ENCODE results near the gene CTSL.
"Not testable (repeated sequence)": the region's sequence is repeated elsewhere in the genome, so short reads cannot be mapped to it uniquely, and the experiment has no call there.

Gene CTSL

DNA sequence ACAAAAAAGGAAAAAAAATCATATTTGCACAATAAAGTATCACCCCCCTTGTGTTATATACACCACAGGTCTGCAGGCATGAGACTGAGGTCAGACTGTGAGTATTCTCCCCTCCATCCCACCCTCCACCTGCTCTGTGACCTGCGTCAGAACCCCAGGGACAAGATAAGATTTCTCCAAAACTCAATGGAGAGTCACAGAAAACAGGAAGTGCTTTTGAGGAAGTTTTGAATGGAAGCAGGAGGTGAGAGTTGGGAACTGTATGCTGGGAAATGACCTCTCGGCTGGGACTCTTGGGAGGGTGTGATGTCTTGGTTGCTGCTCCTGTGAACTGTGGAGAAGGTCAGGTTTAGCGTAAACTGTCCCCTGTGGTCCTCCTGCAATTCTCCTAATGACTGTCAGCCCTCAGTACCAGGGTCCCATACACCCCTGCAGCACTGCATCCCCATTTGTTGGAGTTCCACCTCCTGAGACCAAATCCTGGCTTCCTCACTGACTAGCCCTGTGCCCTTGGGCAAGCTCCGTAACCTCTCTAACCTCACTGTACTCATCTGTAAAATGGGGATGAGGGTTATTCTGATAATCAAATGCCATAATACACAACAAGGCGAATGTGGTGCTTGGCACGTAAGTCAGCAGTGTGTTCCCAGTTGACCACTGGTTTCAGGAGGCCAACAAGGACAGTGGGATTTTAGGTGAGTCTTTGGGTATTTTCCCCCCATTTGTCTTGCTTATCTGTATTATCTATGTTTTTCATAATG, 6.9 kb upstream of the CTSL start:
- in situ Hi-C loops (cut with MboI; ENCODE audit: low sequenced_read_pairs): no loop called here

DNA sequence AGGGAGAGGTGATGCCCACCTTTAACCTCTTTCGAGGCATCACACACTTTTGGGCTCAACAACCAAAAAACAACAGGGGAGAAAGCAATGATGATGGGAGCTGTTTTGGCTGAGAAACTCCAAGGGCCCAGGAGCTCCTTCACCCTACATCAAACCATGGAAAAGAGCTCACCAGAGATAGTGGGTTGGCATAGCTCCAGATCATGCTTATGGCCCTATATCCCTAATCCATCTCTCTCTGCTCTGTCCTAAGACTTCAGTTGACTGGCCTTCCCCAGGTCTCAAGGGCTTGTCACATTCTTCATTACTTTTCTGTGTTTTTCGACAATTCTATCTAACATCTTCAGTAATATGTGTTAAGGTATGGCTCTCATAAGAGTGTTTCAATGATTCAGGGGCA, 5.7 kb upstream of the CTSL start:
- in situ Hi-C loops (cut with MboI; ENCODE audit: low sequenced_read_pairs): no loop called here

DNA sequence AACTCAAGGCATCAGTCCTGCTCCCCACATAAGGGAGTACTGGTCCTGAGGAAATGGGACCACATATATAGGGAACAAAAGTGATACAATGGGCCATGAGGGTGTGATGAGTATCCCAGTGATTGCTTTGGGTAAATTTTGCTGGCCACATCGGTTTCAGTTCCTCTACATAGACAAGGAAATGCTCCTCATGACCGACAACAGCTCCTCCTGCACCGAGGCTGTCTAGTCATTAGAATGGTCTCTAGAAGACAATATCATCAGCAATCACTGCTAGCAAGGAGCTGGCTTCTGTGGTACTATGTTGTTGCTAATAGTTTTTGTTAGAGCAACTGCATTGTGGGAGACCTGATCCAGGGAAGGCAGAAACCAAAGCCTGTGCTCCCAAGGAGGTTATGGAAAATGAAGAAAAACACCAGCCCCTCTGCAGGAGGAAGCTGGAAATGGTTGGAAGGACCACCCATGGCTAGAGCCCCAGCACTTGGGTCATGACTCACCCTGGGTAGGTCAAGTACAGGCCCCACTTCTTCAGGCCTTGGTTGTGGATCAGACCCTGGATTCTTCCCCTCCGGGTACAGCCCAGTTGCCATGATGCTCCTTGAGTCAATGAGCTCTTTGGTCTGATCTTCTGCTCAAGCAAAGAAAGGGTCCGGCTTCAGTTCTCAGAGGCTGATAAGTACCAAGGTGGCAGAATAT, 3.4 kb upstream of the CTSL start:
- in situ Hi-C loops (cut with MboI; ENCODE audit: low sequenced_read_pairs): no loop called here

DNA sequence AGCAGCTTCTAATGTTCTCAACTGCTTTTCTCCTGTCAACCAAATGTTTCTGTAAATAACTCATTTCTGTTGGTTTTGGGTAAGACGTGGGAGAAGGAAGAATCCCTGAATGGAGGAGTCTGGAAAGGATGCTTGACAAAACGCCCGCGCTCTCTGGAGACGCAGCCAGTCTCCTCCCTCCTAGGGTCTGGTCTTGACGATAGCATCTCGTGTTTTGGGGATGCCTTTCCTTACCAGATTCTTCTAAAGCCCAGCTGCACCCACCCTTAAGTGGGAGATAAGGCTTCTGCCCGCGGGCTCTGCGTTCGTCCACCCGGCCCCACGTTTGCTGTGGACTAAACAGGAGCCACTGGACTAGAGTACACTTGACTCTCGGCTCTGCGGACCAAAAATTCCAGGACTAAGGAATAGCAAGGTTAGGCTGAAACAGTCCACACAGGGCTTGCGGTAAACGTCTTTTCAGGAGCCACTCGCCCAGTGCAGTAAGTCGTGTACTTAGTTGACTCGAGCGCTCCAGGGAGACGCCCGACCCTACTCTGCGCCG, 491 bp upstream of the CTSL start:
- in situ Hi-C loops (cut with MboI; ENCODE audit: low sequenced_read_pairs): no loop called here

DNA sequence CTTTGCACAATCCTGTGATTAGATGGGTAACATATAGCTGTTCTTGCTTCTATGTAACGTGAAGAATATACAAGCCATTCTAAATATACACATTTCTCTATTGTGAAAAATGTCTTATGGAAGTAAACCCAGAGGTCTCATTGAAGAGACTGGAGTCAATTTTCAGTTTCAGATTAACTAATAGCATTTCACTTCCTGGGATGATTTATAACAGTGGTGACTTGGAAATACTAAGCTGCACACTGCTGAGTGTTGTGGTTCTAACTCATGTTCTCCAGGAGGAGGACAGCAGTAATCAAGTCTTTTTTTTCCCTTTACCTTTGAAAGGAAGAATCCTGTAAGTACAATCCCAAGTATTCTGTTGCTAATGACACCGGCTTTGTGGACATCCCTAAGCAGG, 3.3 kb downstream of the CTSL start:
- in situ Hi-C loops (cut with MboI; ENCODE audit: low sequenced_read_pairs): no loop called here

DNA sequence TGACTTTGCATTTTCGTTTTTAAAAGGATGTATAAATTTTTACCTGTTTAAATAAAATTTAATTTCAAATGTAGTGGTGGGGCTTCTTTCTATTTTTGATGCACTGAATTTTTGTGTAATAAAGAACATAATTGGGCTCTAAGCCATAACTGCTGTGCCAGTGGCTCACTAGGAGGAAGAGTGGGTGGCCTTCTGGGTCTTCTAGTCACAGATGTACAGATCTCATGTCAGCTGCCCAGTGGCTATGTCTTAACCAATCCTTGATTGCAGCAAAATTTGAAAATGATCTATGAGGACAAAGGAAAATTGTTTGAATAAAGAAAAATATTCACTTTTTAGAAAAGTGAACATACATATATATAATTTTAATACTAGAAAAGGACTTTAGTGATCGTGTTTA, 5.4 kb downstream of the CTSL start:
- in situ Hi-C loops (cut with MboI; ENCODE audit: low sequenced_read_pairs): no loop called here

DNA sequence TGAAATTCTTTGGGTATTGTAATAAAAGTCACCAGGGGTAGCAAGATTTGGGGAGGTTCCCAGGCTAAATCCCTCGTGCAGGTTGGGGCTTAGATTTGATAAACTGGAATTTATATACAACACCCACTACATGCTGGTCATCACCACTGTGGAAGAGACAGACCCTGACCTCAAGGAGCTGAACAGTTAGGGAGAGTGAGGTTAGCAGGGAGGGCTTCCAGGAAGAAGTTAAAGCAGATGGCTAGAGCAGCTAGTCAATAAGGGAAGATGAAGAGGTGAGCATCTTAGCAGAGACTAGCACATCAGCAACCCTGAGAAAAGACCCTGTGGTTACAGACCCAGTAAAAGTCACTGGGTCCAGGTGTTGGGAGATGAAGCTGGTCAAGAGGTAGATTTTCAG, 6.4 kb downstream of the CTSL start:
- in situ Hi-C loops (cut with MboI; ENCODE audit: low sequenced_read_pairs): no loop called here

DNA sequence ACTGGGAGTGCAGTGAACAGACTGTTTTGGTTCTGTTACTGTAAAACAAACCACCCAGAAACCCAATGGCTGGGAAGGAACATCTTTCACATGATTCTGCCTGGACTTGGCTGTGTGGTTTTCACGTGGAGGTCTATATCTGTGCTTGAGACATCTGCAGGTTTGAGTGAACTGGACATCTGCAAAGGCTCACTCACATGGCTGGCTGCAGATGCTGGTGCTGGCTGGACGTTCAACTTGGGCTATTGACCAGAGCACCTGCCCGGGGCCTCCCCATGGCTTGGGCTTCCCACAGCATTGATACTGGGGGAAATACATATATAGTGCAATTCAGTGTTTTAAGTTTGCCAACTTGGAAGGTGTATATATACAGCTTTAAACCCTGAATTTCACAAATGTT, 6.8 kb downstream of the CTSL start:
- in situ Hi-C loops (cut with MboI; ENCODE audit: low sequenced_read_pairs): no loop called here

DNA sequence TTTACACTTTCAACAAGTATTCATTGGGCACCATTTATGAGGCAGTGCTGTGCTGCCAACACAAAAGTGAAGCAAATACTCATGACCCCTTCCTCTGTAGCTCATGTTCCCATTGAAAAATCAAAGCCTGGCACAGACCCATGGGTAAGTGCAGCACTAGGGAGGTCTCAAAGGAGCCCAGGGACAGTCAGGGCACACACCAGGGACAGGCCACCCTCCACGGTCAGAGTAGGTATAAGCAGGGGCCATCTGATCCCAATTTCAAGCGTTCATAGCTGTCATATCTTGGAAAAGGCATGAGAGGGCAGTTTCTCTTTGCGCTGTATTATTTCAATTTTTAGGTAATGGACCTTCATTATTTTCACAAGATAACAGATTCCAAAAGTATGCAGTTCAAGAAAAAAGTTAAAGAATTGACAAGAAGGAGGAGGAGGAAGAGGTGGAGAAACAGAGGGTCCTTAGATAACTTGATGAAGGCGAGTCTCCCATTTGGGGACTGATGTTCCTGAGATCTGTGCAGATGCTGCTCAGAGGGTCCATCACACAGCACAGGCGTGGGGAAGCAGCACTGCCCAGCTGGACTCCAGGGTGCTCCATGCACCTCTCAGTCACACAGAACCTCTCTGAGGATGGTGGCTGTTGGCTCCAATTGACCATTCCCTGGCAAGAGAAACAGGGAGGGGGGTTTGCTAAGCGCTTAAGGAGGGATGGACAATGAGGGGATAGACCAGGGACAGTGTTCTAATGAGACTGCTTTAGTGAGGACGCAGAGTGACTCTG, 7.5 kb downstream of the CTSL start:
- in situ Hi-C loops (cut with MboI; ENCODE audit: low sequenced_read_pairs): no loop called here

DNA sequence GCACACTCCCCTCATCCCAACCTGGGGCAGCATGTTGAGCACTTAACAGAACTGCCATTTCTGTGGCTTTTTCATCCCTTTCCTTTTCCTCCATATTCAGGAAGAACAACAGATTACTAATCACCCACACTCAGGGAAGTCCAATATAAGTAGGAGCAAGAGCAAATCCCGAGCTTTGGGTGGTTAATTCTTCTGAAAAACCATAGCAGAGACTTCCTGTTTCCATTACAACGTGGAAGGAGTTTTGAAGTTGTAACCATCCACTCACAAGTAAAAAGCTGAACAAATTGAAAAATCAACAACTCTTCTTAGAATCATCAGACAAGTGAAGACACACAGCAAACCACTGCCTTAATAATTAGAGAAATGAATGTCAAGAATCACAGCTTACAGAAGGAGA, 8.2 kb downstream of the CTSL start:
- in situ Hi-C loops (cut with MboI; ENCODE audit: low sequenced_read_pairs): no loop called here

DNA sequence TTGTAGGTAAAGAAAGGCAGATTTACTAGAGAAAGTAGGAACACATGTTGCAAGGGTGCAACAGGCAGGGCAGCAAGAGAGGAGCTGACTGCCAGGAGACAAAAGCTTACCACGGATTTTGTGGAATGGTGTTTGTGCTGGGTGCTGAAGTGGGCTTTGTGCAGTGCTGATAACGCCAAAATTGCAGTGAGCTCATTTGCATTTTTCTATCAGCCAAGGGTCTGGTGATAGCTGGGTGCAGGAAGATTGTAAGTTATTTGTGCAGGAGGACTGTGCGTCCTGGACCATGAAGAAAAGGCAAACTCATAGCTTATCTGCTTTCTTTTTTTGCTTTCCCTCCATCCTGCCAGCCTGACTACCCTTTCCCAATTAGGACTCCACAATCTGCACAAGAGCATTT, 13.6 kb downstream of the CTSL start:
- in situ Hi-C loops (cut with MboI; ENCODE audit: low sequenced_read_pairs): no loop called here

DNA sequence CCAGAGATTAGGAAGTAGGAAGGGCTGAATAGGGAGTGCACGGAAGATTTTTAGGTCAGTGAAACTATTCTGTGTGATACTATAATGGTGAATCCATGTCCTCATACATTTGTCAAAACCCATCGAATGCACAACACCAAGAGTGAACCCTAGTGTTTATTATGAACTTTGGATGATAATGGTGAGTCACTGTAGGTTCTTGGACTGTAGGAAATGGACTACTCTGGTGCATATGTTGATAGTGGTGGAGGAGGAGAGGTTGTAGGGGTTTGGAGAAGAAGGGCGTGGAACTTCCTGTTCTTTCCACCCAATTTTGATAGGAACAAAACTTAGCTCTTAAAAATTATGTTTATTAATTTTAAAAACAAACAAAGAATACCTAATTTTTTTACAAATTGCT, 14.3 kb downstream of the CTSL start:
- in situ Hi-C loops (cut with MboI; ENCODE audit: low sequenced_read_pairs): no loop called here

DNA sequence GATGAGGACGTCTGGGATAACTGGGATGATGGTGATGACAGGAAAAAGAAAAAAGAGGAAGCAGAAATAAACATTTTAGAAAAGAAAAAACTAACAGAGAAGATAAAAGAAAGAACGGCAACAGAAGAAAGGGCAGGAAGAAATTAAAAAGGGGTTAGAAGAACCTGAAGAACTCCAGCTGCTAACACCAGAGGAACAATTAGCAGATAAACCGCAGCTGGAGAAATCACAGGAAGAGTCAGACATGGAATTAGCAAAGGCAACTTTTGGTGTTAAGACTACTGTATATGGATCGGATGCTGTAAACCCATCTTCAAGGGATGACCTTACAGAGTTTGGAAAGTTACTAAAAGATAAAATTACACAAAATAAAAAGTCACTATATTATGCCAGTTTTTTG, 15.4 kb downstream of the CTSL start:
- in situ Hi-C loops (cut with MboI; ENCODE audit: low sequenced_read_pairs): no loop called here

DNA sequence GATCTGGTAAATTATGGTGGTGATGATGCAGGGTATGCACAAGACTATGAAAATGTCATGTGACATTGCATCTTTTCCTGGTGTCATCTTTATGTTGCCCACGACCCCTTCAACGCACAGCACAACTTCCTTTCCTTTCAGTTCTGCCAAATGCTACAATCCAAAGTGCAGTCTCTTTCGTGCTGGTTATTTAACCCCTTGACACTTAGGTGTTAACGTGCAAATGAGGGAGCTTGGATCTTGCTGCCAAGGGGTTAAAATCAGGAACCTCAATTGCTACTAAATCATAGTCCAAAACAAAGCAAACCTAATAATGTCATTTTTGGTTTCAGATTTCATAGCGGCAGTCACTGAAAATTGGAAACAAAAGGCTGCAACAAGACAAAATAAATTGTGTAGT, 16.0 kb downstream of the CTSL start:
- in situ Hi-C loops (cut with MboI; ENCODE audit: low sequenced_read_pairs): no loop called here

DNA sequence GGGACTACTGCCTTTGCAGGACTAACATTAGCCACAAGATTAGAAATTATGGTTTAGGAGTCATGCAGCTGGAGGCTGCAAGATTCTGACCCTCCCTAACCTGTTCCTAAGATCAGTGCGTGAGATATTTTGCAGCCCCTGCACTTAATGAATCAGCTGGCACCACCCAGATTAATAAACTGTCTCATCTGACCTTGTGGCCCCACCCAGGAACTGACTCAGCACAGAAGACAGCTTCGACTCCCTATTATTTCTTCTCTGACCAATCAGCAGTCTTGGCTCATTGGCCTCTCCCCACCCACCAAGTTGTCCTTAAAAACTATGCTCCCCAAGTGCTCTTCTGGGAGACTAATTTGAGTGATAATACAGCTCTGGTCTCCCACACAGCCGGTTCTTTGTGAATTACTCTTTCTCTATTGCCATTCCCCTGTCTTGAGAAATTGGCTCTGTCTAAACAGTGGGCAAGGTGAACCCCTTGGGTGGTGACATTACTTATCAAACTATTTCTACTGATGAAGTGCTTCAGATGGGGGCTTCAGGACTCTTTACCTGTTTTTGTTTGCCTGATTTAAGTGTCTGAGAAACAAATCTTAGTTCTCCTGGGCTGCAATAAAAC, 17.0 kb downstream of the CTSL start:
- in situ Hi-C loops (cut with MboI; ENCODE audit: low sequenced_read_pairs): no loop called here

DNA sequence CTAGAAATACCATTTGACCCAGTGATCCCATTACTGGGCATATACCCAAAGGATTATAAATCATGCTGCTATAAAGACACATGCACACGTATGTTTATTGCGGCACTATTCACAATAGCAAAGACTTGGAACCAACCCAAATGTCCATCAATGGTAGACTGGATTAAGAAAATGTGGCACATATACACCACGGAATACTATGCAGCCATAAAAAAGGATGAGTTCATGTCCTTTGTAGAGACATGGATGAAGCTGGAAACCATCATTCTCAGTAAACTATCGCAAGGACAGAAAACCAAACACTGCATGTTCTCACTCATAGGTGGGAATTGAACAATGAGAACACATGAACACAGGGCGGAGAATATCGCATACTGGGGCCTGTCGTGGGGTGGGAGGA, 18.3 kb downstream of the CTSL start:
- in situ Hi-C loops (cut with MboI; ENCODE audit: low sequenced_read_pairs): not testable (repeated sequence)

DNA sequence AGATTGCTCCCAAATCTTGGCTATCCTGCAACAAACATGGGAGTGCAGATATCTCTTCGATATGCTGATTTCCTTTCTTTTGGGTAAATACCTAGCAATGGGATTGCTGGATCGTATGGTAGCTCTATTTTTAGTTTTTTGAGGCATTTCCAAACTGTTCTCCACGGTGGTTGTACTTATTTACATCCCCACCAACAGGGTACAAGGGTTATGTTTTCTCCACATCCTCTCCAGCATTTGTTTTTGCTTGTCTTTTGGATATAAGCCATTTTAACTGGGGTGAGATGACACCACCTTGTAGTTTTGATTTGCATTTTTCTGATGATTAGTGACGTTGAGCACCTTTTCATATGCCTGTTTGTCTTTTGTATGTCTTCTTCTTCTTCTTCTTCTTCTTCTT, 20.3 kb downstream of the CTSL start:
- in situ Hi-C loops (cut with MboI; ENCODE audit: low sequenced_read_pairs): no loop called here

DNA sequence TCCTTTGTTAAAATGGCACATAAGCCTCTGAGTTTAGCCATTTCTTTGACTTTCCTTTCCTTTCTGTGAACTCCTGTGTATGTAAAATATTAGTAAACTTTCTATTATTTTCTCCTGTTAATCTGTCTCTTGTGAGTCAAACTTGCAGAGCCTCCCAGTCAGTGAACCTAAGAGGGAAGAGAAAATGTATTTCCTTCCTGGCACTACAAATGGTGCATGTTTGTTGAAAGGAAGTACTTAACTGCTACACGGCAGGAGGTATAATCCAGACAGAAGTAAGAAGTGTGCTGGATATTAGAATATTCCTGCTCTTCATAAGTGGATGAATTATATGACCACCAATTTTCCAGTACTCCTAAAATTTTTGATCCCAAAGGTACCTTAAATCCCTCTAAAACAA, 23.0 kb downstream of the CTSL start:
- in situ Hi-C loops (cut with MboI; ENCODE audit: low sequenced_read_pairs): no loop called here

DNA sequence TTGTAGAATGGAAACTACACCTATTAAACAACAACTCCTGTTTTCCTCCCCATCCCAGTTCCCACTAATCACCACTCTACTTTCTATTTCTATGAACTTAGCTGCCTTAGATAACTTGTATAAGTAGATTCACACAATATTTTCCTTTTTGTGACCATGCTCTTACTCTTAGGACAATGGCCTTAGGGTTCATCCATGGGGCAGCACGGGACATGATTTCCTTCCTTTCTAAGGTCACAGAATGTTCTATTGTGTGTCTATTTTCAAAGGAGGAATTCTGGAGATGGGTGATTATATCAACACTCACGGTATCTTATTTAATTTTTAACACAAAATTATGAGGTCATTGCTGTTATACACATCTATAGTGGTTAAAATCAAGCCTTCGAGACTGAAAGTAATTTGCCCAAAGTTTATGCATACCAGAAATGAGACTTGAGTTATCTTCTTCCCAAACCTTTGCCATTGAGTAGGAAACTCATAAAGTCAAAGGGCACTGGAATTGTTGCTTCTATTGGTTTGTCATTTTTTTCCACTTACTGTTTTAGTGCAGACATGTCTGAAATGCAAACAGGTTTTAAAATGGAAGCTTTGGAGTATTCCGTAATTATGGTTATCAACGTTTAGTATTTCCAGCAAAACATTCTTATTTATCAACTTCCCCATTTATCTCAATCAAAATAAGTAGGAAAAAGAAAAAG, 23.6 kb downstream of the CTSL start:
- in situ Hi-C loops (cut with MboI; ENCODE audit: low sequenced_read_pairs): no loop called here

DNA sequence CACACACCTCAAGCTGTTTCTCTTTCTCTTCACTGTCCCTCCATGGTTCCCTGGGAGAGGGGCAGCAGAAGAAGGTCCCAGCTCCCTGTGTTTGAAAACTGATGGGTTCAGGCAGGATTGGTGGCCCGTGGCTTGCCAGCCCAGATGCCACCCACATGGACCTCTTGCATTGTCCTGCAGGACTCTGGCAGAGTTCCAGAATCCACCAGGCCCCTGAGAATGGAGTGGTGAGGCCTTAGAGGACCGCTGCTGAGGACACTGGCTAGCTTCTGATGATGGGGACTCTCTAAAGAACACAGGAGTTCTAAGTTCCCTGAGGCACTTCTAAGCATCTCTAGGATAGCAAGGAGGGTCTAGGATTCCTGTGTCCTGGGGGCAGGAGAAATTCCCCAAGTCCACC, 24.8 kb downstream of the CTSL start:
- in situ Hi-C loops (cut with MboI; ENCODE audit: low sequenced_read_pairs): no loop called here

DNA sequence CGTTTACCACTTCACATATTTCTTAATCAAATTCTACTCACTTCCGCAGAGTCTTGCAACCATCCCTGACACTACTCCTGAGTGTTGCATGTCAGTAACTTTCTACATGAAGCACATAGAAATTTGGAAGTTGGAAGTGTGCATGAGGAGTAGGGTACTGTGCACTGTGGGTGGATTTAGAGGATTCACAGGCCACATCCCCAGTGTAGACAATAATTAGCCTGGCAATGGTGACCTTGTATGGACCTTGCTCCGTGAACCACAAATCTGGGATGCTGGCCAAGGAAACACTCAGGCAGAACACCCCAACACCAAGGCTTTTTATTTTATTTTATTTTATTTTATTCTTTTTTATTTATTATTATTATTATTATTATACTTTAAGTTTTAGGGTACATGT, 25.5 kb downstream of the CTSL start:
- in situ Hi-C loops (cut with MboI; ENCODE audit: low sequenced_read_pairs): no loop called here
